GDM1 (cell line): Measurements from ENCODE around the gene SLC15A3.

Experiments
- DNase-seq: peaks from one replicate; lab custom pipeline; 2025; lab: John Stamatoyannopoulos, UW

The SLC15A3 gene

DNA sequence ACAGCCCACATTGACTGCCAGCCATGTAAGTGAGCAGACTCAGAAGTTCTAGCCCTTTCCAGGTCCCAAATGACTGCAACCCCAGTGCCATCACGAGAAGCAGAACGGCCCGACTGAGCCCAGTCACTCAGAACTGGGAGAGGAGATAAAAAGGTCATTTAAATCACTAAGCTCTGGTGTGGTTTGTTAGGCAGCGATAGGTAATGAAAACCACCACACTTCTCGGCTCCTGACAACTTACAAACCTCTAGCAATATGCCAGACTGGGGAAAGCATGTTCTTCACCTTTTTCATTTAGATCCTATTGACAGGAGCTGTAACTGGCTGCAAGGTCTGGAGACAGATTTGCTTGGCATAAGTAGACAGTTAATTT lies 6.7 kb downstream of the SLC15A3 start:
- DNase-seq: no peak

DNA sequence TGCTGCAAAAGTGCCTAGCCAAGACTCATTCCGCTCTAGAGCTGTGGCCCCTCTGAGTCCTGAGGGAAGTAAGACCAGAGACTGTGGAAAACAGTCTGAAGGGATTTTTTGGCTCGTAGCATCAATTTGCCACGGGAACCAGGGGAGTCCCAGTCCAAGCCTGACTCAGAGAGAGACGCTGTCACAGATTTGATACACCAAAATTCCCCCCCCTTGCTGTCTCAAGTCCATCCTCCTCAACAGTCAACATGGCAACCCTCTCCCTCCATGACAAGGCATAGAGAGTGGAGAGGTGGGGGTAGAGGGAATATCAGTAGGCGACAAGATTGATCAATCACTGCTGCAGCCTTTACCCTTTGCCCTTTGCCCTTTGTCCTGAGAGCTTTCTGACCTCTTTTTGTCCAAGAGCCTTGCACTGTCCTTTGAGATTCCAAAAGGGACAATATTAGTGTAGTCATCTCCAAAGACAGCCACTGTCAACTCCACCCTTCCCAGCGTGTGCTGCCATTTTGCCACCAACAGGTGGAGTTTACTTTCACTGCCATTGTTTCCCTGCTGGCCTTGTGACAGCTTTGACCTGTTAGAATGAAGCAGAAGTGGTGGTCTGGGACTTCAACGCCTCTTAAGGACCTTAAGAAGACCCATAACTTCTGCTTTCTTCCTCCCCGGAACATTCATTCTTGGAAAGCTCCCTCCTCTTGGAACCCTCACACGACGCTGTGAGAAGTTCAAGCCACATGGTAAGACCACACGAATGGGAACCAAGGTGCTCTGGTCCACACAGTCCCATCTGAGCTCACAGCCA lies 7.3 kb downstream of the SLC15A3 start:
- no peak for DNase-seq

- DNase-seq: no peak
These were observed 8.9 kb downstream of the SLC15A3 start for GRCh38 chr11:60942970-60943565.

- no peak for DNase-seq
These were observed 9.8 kb downstream of the SLC15A3 start for GRCh38 chr11:60942219-60942618.

DNA sequence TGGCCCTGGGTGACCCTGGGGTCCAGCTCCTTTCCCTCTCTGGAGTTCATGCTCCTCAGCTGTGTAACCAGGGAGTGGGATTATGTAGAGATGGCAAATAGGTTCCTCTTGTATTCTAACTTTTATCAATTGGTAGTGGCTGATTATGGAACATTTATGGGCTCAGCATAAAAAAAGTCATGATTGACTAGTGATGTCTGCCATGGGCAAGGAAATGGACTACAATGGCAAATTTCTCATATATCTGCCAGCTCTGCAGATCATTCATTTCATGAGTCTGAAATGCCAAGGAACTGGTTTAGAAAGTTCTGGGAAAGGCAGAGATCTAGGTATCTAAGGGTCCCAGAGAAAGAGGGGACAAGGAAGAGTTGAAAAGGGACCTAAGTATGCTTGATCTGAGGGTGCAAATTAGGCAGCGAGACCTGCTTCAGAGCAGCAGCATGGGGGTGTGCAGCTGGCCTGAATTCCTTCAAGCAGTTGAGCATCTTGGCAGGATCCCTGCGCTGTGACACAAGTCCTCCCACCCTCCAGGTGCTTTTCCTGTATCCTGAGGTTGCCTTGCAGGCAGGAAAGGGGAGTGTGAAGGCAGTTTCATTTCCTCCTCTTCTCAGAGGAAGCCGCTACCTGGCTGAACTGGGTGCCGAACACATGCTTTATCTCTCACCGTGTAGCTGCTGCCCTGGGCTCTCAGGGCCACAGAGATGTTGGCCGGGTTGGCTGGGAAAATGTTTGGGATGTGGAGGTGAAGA lies 10.4 kb downstream of the SLC15A3 start:
- DNase-seq: no peak

DNA sequence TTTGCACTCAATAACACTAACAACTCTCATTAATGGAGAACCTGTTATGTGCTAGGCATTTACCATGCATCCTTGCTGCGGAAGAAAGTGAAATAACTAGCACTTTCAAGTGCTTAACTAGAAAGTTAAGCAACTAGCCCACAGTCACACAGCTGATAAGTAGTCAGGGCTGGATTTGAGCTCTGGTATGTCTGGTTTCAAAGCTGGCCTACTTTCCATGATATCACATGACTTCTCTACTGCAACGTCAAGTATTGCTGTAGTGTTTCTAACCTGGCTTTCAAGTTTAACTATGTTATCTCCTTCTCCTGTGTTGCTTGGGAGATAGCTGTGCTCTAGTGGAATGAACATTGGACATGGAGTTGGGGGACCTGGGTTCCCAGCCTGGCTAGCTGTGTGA lies 12.1 kb downstream of the SLC15A3 start:
- no peak for DNase-seq

GRCh38 chr11:60939301-60939700 lies 12.7 kb downstream of the SLC15A3 start:
- DNase-seq: no peak

DNA sequence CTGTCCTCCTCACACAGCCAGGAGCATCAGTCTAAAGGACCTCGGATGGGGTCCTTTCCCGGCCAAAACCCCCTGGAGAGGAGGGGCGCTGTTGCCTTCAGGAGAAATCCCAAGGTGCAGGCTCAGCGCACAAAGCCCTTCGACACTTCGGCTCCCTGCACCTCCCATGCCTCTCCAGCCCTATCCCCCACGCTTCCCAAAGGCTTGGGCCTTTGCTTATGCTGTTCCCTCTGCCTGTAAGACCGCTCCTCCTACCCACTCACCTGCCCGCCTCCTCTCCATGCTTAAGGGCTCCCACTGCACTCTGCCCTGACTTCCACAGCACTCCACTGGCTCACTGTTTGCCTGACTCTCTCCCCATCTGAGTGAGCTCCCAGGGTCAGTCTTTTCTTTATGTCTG lies 13.5 kb downstream of the SLC15A3 start:
- no peak for DNase-seq

- no peak for DNase-seq
These were observed 14.2 kb downstream of the SLC15A3 start for GRCh38 chr11:60937811-60938210.

GRCh38 chr11:60937144-60937527 lies 14.8 kb downstream of the SLC15A3 start:
- no peak for DNase-seq

- DNase-seq: no peak
These were observed 15.4 kb downstream of the SLC15A3 start for GRCh38 chr11:60936467-60937143.

DNA sequence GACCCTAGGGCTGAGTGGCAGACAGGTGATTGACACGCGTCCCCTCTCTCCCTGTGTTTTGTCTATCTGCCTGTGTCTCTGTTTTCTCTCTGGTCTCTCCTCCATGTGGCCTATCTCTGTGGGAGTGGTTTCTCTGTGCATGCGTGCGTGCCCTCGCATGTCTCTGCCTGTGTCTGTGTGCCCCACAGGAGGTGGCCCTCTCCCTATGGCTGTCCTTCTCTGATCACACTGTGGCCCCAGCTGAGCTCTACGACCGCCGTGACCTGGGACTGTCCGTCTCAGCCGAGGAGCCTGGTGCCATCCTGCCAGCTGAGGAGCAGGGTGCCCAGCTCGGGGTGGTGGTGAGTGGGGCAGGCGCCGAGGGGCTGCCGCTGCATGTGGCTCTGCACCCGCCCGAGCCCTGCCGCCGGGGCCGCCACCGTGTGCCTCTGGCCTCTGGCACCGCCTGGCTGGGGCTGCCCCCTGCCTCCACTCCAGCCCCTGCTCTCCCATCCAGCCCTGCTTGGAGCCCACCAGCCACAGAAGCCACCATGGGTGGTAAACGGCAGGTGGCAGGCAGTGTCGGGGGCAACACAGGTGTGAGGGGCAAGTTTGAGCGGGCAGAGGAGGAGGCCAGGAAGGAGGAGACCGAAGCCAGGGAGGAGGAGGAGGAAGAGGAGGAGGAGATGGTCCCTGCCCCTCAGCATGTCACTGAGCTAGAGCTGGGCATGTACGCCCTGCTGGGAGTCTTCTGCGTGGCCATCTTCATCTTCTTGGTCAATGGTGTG lies 16.1 kb downstream of the SLC15A3 start:
- no peak for DNase-seq

DNA sequence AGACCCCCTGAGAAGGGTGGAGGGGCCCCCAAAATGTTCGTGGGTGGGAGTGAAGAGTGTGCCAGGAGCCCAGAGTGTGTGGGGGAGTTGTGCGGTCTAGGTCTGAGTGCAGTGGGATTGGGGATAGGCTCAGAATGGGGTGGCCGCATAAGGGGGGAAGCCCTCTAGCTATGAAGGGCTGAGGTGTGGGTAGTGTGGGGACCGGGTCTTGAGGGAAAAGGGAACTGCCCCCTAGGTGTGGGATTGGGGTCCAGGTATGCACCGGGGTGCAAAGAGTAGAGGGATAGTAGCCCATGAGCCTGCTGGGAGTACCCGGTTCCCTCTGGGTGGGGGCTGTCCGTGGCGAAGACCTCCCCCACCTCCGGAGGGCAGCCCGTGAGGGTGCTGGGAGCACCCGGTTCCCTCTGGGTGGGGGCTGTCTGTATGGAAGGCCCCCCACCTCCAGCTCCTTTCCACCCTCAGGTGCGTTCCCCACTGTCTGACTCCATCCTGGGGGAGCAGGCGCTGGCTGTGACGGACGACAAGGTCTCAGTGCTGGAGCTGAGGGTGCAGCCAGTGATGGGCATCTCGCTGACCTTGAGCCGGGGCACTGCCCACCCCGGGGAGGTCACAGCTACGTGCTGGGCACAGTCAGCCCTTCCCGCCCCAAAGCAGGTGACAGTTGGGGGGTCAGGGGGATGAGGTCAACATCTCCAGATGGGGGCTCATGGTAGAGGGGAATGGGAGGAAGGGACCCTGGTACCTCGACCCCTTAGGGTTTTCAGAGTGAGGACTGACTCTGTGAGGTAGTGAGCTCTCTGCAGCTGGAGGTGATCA lies 17.0 kb downstream of the SLC15A3 start:
- no peak for DNase-seq

DNA sequence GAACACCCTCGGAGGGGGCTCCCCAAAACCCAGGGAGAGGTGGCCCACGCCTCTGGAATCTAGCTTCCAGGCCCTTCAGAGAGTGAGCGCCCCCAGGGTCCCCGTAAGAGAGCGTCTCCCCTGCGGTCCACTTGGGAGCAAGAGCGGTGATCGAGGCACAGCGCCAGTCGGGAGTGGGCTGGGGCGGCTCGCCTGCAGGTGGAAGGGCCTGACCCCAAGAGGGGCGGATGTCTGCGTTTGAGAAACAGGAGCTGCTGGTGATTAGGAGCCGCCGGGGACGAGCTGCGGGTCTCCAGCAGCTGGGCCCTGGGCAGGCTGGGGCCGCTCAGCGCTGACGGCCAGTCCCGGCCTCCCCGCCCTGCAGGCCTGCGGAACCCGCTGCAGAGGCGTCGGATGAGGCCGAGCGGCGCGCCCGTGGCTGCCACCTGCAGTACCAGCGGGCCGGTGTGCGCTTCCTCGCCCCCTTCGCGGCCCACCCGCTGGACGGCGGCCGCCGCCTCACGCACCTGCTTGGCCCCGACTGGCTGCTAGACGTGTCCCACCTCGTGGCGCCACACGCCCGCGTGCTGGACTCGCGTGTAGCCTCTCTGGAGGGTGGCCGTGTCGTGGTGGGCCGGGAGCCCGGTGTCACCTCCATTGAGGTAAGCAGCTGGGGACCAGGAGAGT lies 17.7 kb downstream of the SLC15A3 start:
- DNase-seq: no peak

GRCh38 chr11:60933416-60934123 lies 18.4 kb downstream of the SLC15A3 start:
- DNase-seq: no peak

GRCh38 chr11:60932605-60933356 lies 19.2 kb downstream of the SLC15A3 start:
- no peak for DNase-seq

DNA sequence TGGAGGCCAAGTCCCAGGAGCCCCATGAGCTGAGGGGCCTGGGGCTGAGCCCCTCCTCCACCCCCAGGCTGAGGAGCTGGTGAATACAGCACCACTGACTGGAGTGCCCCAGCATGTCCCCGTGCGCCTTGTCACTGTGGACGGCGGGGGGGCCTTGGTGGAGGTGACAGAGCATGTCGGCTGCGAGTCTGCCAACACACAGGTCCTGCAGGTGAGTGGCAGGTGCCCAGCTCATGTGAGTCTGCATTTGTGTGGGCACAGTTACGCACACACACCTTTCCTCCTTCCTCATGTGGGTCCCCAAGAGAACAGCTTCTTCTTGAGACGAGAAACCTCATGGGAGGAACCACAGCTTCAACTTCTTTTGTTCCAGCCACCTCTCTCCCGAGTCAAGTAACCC lies 20.1 kb downstream of the SLC15A3 start:
- DNase-seq: no peak

GRCh38 chr11:60930394-60930793 lies 21.6 kb downstream of the SLC15A3 start:
- no peak for DNase-seq

- DNase-seq: no peak
These were observed 22.2 kb downstream of the SLC15A3 start for GRCh38 chr11:60929764-60930163.
